HAP-1 (cell line): ENCODE data around the gene TMEM235.
"Not testable (repeated sequence)": the region's sequence is repeated elsewhere in the genome, so short reads cannot be mapped to it uniquely, and the experiment has no call there.

Source experiments
- DNase-seq, 2 experiments: peaks; one replicate each; pipeline ENCODE4 v3.0.0-alpha.2; 2016 to 2020; ENCODE audit warnings: low spot score in 2 of 2
- H3K27me3 ChIP-seq: fragments of 250-450 bp; sonication (Bioruptor Pico); 2 replicates; pipeline ENCODE4 v1.5.1; 2020; ENCODE audit warnings: low read depth, mild to moderate bottlenecking, moderate library complexity
- H3K36me3 ChIP-seq: fragments of 250-450 bp; sonication (Bioruptor Pico); replicated peaks from 2 replicates; pipeline ENCODE4 v1.5.1; 2020; ENCODE audit warnings: mild to moderate bottlenecking
- H3K4me1 ChIP-seq: fragments of 250-450 bp; sonication (Bioruptor Pico); 2 replicates; pipeline ENCODE4 v1.5.1; 2020; ENCODE audit warnings: mild to moderate bottlenecking
- H3K4me3 ChIP-seq: fragments of 250-450 bp; sonication (Bioruptor Pico); 2 replicates; pipeline ENCODE4 v1.5.1; 2020; ENCODE audit warnings: mild to moderate bottlenecking, moderate library complexity
- H3K9me3 ChIP-seq: fragments of 250-450 bp; sonication (Bioruptor Pico); 2 replicates; pipeline ENCODE4 v1.5.1; 2020; ENCODE audit warnings: mild to moderate bottlenecking, moderate library complexity
- in situ Hi-C: fragments of 300-500 bp; cut with MboI; formaldehyde crosslinking; loops from 3 replicates; pipeline ENCODE4 v1.14.3; 2020; ENCODE audit warnings: low sequenced_read_pairs, inconsistent platforms, mixed read lengths

The TMEM235 gene

DNA sequence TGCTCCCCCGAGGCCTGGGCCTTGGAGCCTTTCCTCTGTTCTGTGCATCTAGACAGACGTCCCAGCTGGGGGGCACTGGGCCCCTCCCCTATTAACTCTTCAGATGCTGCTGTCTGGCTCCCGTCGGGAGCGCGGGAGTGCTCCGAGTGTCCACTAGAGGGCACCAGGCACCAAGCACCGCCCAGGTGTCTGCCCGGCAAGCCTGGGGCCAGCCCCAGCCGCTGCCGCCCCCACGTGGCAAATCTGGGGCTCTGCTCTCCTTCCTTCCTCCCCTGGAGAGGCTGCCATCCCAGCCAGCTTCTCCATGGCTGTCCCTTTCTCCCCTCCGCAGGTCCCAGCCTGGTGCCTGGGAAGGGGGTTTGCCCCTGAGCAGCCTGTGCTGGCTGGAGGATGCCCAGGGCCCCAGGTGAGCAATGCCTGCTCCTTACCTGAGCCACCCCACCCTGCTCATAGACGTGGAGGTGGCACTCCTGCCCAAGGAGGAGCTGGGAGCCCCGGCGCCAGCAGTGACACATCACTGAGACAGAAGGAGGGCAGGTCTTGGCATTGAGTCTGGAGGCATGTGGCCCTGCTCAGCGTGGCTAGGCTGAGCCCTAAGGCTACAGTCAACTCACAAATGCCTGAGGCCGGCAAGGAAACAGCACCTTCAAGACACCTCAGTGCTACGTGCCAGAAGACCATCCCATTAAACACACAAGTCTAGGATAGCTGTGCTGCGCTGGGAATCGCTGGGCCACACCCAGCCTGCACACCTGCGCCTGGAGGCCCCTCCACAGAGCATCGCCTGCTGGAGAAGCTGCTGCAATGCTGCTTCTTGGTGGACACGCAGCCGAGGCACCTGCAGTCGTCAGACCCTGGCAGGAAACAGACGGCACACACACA is 19.7 kb downstream of the TMEM235 start:
- in situ Hi-C loops = no loop called here
- H3K4me1 ChIP-seq = no peaks in the 10 kb centered on the region

DNA sequence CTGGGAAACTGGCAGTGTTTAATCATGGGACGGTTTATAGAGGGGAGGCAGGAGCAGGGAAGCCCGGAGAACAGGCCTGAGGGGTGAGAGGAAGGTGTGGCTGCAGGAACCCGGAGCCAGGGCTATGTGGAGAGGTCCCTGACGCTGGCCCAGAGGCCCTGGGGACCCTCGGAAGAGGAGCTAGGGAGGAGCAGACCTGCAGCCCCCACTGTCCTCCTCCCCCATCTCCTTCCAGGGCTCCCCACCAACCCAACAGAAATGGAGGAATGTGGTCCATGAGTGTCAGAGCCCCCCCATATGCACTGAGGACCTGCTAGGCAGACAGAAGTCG is 20.3 kb downstream of the TMEM235 start:
- Histone ChIP-seq H3K4me1 (no peaks in the 10 kb centered on the region), H3K4me3 (no peak overlapping the region), H3K27me3 (no peaks in the 10 kb centered on the region), H3K9me3 (no peaks in the 10 kb centered on the region), H3K36me3 (no peaks in the 10 kb centered on the region)
- DNase-seq = no peak
- in situ Hi-C loops = no loop called here

More for the DNA sequence above, 19.7 kb downstream of the TMEM235 start:
- no peaks in the 10 kb centered on the region for H3K27me3 ChIP-seq
- no peaks in the 10 kb centered on the region for H3K9me3 ChIP-seq
- H3K36me3 ChIP-seq = no peaks in the 10 kb centered on the region
- no peak overlapping the region for H3K4me3 ChIP-seq
- peak; percentile 79 to 92 for DNase-seq

- Histone ChIP-seq H3K9me3 (no peaks in the 10 kb centered on the region), H3K4me1 (no peaks in the 10 kb centered on the region), H3K36me3 (no peaks in the 10 kb centered on the region), H3K27me3 (no peaks in the 10 kb centered on the region), H3K4me3 (no peak overlapping the region)
- in situ Hi-C loops = no loop called here
- no peak for DNase-seq
These were observed 20.7 kb downstream of the TMEM235 start for GRCh38 chr17:78252111-78252634.

GRCh38 chr17:78252701-78253635 is 21.5 kb downstream of the TMEM235 start:
- H3K9me3 ChIP-seq = no peaks in the 10 kb centered on the region
- H3K4me3 ChIP-seq = no peak overlapping the region
- no peaks in the 10 kb centered on the region for H3K4me1 ChIP-seq
- H3K27me3 ChIP-seq = no peaks in the 10 kb centered on the region
- DNase-seq = no peak
- in situ Hi-C loops = no loop called here
- no peaks in the 10 kb centered on the region for H3K36me3 ChIP-seq

- H3K36me3 ChIP-seq, H3K9me3 ChIP-seq, H3K27me3 ChIP-seq, H3K4me1 ChIP-seq, in situ Hi-C loops, DNase-seq: not testable (repeated sequence)
- H3K4me3 ChIP-seq = peak overlapping the region; percentile 57
These were observed 22.2 kb downstream of the TMEM235 start for GRCh38 chr17:78253636-78253945.

DNA sequence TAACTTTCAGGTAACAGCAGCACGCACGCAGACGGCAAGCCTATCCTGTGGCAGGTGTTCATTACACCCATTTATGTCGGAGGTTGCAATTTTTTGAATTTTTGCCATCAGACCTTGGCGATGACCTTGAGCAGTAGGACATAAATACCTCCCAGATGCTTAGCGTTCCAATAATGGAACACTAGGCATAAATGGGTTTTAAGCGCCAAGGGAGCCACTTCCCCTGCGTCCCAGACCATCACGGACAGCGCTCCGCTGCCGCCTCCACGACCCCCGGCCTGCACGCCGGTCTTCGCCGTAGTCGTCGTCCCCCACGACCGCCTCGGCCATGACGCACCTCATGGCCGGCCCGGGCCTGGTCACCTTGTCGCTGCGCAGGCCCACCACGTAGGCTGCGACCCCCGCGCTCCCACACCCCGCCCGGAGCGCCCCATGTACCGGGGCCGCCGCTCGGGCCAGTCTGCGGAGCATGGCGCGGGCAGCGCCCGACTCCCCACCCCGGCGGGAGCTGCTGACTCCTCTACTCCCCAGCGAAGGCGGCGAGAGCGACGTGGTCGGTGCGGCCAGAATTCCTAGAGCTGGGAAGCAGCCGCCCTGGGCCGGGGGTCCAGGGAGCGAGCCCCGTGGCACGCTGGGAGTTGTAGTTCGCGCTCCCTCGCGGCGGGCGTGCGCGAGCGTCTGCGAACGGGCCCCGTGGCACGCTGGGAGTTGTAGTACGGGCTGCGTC is 22.7 kb downstream of the TMEM235 start:
- Histone ChIP-seq H3K4me1 (no peaks in the 10 kb centered on the region), H3K4me3 (peak overlapping the region; percentile 57), H3K36me3 (no peaks in the 10 kb centered on the region), H3K9me3 (no peaks in the 10 kb centered on the region), H3K27me3 (no peaks in the 10 kb centered on the region)
- DNase-seq = peak; percentile 81 to 92
- in situ Hi-C loops = no loop called here

GRCh38 chr17:78255029-78255656 is 23.7 kb downstream of the TMEM235 start:
- Histone ChIP-seq H3K27me3 (no peaks in the 10 kb centered on the region), H3K36me3 (no peaks in the 10 kb centered on the region), H3K4me1 (no peaks in the 10 kb centered on the region), H3K9me3 (no peaks in the 10 kb centered on the region), H3K4me3 (no peak overlapping the region)
- in situ Hi-C loops = no loop called here
- DNase-seq = no peak

DNA sequence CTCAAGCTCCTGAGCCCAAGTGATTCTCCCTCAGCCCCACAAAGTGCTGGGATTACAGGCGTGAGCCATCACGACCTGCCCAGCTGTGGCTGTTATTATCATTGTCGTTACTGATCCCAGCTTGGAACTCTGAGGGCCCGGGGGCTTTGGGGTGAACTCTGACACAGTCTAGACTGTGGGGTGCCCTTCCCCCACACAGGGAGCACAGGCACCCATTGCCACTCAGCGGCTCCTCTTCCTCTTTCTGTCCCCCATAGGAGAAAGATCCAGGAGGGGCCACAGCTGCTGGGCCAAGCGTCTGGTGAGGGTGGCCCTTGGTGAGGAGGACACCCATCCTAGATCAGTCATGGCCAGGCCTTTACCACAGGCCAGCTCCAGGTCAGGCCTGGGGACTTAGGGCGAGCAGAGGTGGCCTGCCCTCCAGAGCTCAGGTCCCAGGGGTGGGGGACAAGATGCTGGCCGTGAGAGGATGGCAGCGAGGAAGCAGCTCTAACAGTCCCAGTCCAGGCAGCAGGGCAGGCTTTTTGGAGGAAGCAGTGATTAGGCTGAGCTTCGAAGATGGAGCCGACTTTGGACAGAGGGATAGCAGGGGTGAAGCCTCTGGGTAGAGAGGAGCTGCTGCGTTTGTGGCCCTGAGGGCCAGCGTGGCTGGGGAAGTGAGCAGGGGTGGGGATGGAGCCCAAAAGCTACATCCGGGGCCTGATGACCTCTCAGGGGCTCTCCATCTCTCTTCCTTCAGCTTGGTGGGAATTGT is 24.7 kb downstream of the TMEM235 start:
- no peak for DNase-seq
- Histone ChIP-seq H3K27me3 (no peaks in the 10 kb centered on the region), H3K4me1 (no peaks in the 10 kb centered on the region), H3K36me3 (no peaks in the 10 kb centered on the region), H3K4me3 (no peak overlapping the region), H3K9me3 (no peaks in the 10 kb centered on the region)
- in situ Hi-C loops = no loop called here

DNA sequence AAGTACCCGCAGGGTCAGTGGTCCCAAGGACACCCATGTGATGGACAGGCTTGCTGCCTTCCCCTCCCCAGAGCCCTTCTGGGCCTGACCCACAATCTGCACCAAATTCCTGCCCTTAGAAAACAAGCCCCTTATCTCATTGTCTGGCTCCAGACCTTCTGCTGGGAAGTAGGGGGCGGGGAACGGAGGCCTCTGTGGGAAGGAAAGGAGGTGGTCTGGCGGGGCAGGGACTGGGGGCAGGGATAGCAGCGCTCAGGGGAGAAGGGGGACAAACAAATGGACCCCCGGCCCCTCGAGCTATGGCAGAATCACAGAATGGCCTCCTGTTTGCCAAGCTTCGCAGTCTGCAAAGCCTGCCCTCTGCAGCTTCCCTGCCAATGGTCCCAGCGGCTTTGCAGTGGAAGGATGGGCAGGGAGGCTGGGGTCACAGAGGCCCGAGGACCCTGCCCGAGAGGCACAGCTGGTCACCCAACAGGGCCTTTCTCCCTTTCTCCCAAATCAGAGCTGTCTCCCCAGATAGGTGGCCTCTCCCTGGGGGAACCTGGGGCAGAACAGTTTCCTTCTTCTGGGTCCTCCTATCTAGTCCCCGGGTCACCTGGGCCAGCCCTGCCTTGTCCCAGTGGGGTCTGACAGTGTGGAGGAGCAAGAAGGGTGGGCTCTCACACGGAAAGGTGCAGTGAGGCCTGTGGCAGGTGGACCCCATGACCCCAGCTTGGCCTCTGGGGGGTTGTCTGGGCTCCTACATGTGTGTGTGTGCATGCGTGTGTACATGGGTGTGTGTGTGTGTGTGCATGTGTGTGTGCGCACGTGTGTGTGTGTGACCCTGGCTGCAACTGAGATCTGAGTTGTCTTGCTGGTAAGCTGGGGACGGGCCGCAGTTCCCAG is 25.5 kb downstream of the TMEM235 start:
- in situ Hi-C loops = no loop called here
- Histone ChIP-seq H3K4me3 (no peak overlapping the region), H3K4me1 (no peaks in the 10 kb centered on the region), H3K36me3 (no peaks in the 10 kb centered on the region), H3K27me3 (no peaks in the 10 kb centered on the region), H3K9me3 (no peaks in the 10 kb centered on the region)
- no peak for DNase-seq

- Histone ChIP-seq H3K4me3 (no peak overlapping the region), H3K27me3 (no peaks in the 10 kb centered on the region), H3K36me3 (no peaks in the 10 kb centered on the region), H3K4me1 (no peaks in the 10 kb centered on the region), H3K9me3 (no peaks in the 10 kb centered on the region)
- DNase-seq = no peak
- in situ Hi-C loops = no loop called here
These were observed 26.4 kb downstream of the TMEM235 start for GRCh38 chr17:78257810-78258322.

DNA sequence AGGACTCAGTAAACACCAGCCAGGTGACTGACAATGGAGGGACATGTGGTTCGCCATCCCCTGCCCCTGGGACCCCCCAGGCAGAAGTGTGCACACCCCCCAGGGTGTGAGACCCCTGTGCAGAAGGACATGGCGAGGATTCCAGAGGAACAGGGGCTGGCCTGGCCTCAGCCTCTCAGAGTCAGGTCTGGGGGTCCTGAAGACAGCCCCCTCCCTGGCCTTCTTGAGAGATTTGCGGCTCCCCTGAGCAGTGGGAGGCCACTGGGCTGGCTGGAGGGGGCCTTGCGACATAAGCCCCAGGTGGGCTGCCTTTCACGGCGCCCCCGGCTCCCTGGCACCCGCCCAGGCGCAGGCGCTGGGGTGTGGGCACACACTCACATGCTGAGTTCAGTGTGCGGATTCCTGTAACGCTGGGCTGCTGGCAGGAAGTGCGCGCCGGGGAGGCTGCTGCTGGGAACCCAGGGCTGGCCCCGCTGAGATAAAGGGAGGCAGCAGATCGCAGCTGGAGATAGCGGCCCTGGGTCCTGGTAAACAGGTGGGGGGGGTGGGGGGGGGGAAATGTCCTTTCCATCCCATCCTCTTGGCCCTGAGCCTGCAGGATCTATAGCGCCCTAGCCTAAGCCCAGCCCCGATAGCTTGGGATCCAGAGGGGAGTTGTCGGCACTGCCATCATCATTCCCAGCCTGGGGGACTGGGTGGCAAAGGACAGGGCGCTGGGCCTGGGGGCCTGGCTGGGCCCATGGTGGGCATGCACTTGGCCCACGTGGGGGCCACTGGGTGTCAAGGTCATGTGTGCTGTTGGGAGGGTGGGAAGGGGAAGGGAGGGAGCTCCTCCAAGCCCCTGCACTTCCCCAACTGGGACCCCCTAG is 27.1 kb downstream of the TMEM235 start:
- H3K4me3 ChIP-seq = no peak overlapping the region

More for the DNA sequence above, 27.1 kb downstream of the TMEM235 start:
- no peak for DNase-seq
- no peaks in the 10 kb centered on the region for H3K4me1 ChIP-seq
- H3K9me3 ChIP-seq = no peaks in the 10 kb centered on the region
- in situ Hi-C loops = no loop called here
- no peaks in the 10 kb centered on the region for H3K27me3 ChIP-seq
- no peaks in the 10 kb centered on the region for H3K36me3 ChIP-seq
